Pulmonary artery endothelial cell (primary cell): ENCODE results near the gene SMIM35. TPM values are rescaled to one million over a fixed set of nuclear protein-coding genes. Genes with fewer than 3 reads are reported as not detected.

Experiments
- DNase-seq: peaks from one replicate; pipeline ENCODE4 v3.0.0-alpha.2; 2011; ENCODE audit warnings: low read depth, low spot score
- total RNA-seq: library from RNA; depleted of rRNA; stranded (reverse); fragments of >200 nt; gene quantifications from 2 replicates; pipeline ENCODE4 v1.2.3, GENCODE V29; 2014

Gene SMIM35
- total RNA-seq, 1 donor from 2014 or later: not detected

DNA sequence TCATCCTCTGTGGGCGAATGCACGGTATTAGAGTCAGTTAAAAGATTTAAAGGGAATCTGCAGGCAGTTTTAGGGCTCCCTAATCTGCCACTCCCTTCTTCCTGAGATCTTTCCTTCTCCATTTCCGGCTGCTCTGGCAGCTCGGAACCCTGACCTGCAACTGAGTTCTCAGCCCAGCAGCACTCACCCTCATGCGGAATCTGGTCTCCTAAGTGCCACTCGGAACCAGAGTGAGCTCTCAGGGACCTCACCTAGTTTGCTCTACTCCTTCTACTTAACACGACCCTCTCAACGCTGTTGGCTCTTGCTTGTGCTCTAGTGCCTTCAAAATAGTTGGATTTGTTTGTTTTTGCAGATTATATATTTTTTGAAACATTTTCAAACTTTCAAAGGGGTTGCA lies 119.9 kb downstream of the SMIM35 start:
- no peak for DNase-seq

DNA sequence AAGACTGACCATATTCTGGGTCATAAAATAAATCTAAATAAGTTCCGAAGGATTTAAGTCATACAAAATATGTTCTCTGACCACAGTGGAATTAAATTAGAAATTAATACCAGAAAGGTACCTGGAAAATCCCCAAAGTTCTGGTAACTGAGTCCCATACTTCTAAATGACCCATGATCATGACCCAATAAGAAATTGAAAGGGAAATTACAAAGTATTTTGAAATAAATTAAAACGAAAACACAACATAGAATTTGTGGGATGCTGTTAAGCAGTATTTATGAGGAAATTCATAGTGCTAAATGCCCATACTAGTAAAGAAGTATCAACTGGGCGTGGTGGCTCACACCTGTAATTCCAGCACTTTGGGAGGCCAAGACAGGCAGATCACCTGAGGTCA lies 123.9 kb downstream of the SMIM35 start:
- DNase-seq: no peak

GRCh38 chr11:117961896-117962295 lies 124.9 kb downstream of the SMIM35 start:
- no peak for DNase-seq

DNA sequence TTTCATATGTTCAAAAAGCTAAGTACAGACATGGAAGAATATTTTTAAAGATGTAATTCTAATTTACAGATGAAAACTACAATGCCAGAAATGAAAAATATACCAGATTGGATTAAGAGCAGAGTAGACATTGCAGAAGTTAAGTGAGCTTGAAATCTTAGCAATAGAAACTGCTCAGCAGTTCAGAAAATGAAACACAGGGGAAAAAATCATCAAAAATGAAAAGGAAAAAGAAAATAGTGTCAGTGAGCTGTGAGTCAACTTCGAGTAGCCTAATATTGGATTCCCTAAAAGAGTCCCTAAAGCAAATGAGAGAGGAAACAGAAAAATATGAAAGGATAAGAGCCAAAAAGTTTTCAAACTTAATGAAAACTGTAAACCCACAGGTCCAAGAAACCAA lies 126.4 kb downstream of the SMIM35 start:
- DNase-seq: no peak

DNA sequence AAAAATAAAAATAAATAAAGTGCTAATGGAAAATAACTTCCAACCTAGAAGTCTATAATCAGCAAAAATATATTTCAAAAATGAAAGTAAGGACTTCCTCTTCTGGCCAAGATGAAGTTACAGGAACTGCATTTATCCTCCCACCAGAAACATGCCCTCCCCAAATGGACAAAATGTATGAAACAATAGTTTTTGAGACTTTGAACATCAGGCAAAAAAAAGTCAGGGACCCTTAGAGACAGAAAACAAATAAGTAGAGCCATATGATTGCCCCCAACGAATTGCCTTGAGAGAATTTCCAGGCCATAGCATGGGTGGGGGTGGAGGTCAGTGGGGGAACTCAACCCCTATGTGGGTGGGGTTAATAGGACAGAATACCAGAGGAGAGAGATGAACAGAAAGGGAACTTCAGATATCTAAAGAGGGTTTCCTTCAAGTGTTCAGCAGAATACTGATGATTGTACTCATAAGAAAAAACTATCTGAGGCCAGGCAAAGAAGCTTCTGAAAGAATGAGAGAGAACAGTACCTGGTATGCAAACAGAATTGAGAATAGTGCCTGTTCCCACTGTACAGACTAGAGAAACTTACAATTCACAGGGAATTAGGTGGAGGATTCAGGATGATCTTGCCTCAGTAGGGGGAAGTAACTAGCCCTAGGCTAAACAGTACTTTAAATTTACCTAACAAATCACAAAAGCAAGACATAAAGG lies 127.2 kb downstream of the SMIM35 start:
- no peak for DNase-seq

GRCh38 chr11:117958949-117959348 lies 127.8 kb downstream of the SMIM35 start:
- DNase-seq: no peak

Other genes starting within 250 kb of the SMIM35 start
- gene FXYD6, start 210.3 kb downstream of the SMIM35 start, total RNA-seq: 0.07 and 0.26 TPM in 2 replicates
- gene TMPRSS13, start 157.6 kb downstream of the SMIM35 start, total RNA-seq: not detected in 2 replicates
- gene IL10RA, start 100.6 kb downstream of the SMIM35 start, total RNA-seq: under 0.01 TPM in 1 of 2 replicates, not detected in the other
- gene TMPRSS4, start 9.9 kb downstream of the SMIM35 start, total RNA-seq: not detected in 2 replicates
- 0.13 and 0.21 TPM in 2 replicates for gene SCN4B, start 65.9 kb upstream of the SMIM35 start, total RNA-seq
- not detected in 2 replicates for gene SCN2B, start 89.7 kb upstream of the SMIM35 start, total RNA-seq
- 0.13 and 0.35 TPM in 2 replicates for gene JAML, start 138.0 kb upstream of the SMIM35 start, total RNA-seq
- gene MPZL3, start 165.4 kb upstream of the SMIM35 start, total RNA-seq: 11.5 and 14.2 TPM in 2 replicates
- gene MPZL2, start 177.3 kb upstream of the SMIM35 start, total RNA-seq: 116 and 148 TPM in 2 replicates
- gene CD3E, start 217.8 kb upstream of the SMIM35 start, total RNA-seq: not detected in 2 replicates